B cell (primary cell): ENCODE results near the gene ERP29.

Source experiments
- EZH2 ChIP-seq: IDR thresholded peaks from 2 replicates; pipeline ENCODE4 v1.6.1; 2012; ENCODE audit warnings: borderline replicate concordance, low read depth, mild to moderate bottlenecking, moderate library complexity, low read length; ENCODE audit not compliant: insufficient read depth, poor library complexity, severe bottlenecking
- TF ChIP-seq, protein P1 (sequence below): fragments of 200-600 bp; IDR thresholded peaks from one replicate; pipeline ENCODE4 v1.8.0; 2022; ENCODE audit warnings: antibody characterized with exemption, mild to moderate bottlenecking

DNA sequence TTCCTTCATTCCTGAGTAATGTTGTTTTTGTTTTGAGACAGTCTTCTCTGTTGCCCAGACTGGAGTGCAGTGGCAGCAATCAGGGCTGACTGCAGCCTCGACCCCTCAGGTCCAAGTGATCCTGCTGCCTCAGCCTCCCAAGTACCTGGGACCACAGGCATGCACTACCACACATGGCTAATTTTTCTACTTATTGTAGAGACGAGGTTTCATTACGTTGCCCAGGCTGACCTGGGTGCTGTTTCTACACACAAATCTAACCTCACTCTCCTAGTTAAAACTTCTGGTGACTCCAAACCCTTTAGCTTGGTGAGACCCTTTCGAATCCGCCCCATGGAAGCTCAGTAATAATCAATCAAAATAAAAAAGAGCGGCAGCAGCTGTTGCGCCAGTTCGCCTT is 1.5 kb upstream of the ERP29 start:
- TF ChIP-seq, protein P1, sequence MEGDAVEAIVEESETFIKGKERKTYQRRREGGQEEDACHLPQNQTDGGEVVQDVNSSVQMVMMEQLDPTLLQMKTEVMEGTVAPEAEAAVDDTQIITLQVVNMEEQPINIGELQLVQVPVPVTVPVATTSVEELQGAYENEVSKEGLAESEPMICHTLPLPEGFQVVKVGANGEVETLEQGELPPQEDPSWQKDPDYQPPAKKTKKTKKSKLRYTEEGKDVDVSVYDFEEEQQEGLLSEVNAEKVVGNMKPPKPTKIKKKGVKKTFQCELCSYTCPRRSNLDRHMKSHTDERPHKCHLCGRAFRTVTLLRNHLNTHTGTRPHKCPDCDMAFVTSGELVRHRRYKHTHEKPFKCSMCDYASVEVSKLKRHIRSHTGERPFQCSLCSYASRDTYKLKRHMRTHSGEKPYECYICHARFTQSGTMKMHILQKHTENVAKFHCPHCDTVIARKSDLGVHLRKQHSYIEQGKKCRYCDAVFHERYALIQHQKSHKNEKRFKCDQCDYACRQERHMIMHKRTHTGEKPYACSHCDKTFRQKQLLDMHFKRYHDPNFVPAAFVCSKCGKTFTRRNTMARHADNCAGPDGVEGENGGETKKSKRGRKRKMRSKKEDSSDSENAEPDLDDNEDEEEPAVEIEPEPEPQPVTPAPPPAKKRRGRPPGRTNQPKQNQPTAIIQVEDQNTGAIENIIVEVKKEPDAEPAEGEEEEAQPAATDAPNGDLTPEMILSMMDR, result no peak
- no peak for TF ChIP-seq EZH2
